Endodermal cell (in vitro differentiated cells): ENCODE results near the gene TACR1. TPM values are rescaled to one million over a fixed set of nuclear protein-coding genes. Genes with fewer than 3 reads are reported as not detected.

Experiments
- DNase-seq: peaks from one replicate; pipeline ENCODE4 v3.0.0-alpha.2; 2017
- H3K27ac ChIP-seq: 2 replicates; pipeline ENCODE4 v1.5.1; 2013; ENCODE audit warnings: mild to moderate bottlenecking, low read depth, low read length, moderate library complexity
- H3K27me3 ChIP-seq: 2 replicates; pipeline ENCODE4 v1.6.1; 2013; ENCODE audit warnings: mild to moderate bottlenecking, low read length, moderate library complexity; ENCODE audit not compliant: insufficient read depth, control insufficient read depth, poor library complexity, severe bottlenecking
- H3K36me3 ChIP-seq: 2 replicates; pipeline ENCODE4 v1.7.0; 2013; ENCODE audit warnings: mild to moderate bottlenecking, low read length, moderate library complexity; ENCODE audit not compliant: control insufficient read depth, insufficient read depth
- H3K4me1 ChIP-seq: one replicate; pipeline ENCODE4 v1.7.0; 2013; ENCODE audit warnings: low read length; ENCODE audit not compliant: control insufficient read depth, insufficient read depth
- H3K4me3 ChIP-seq: 2 replicates; pipeline ENCODE4 v1.5.1; 2013; ENCODE audit warnings: mild to moderate bottlenecking, low read length, moderate library complexity
- H3K9ac ChIP-seq: 2 replicates; pipeline ENCODE4 v1.6.1; 2013; ENCODE audit warnings: mild to moderate bottlenecking, low read length, moderate library complexity; ENCODE audit not compliant: poor library complexity, severe bottlenecking; ENCODE audit errors: extremely low read depth
- H3K9me3 ChIP-seq: 2 replicates; pipeline ENCODE4 v1.6.1; 2013; ENCODE audit warnings: mild to moderate bottlenecking, low read length, moderate library complexity; ENCODE audit not compliant: control insufficient read depth
- H3K27ac Mint-ChIP-seq: 2 replicates; pipeline ENCODE4 v1.8.0; 2020; ENCODE audit warnings: mixed read lengths
- H3K27me3 Mint-ChIP-seq: 2 replicates; pipeline ENCODE4 v1.8.0; 2021; ENCODE audit warnings: mild to moderate bottlenecking, mixed read lengths; ENCODE audit not compliant: insufficient read depth
- H3K36me3 Mint-ChIP-seq: 2 replicates; pipeline ENCODE4 v1.8.0; 2020; ENCODE audit warnings: low read depth, mixed read lengths
- H3K4me1 Mint-ChIP-seq: 2 replicates; pipeline ENCODE4 v1.8.0; 2020; ENCODE audit warnings: mixed read lengths
- H3K4me3 Mint-ChIP-seq: 2 replicates; pipeline ENCODE4 v1.8.0; 2020; ENCODE audit warnings: mild to moderate bottlenecking, moderate library complexity, mixed read lengths
- H3K9me3 Mint-ChIP-seq: 2 replicates; pipeline ENCODE4 v1.8.0; 2020; ENCODE audit warnings: mild to moderate bottlenecking, mixed read lengths
- WGBS, 2 experiments: methylation state at CpG; one replicate each; pipeline versions ENCODE4 v1.1.5 to v1.1.7; 2013; ENCODE audit warnings: missing lambda C conversion rate in 2 of 2, mixed read lengths in 1 of 2; ENCODE audit not compliant: insufficient coverage in 1 of 2, insufficient read length in 1 of 2; 5-methylcytosine and 5-hydroxymethylcytosine counted together
- microRNA-seq: library from miRNA; unstranded; fragments of <30 nt; microRNA quantifications from one replicate; pipeline ENCODE4 v1.2.0, GENCODE V29; 2020; ENCODE audit warnings: borderline microRNAs expressed
- total RNA-seq, 2 donors: library from RNA; stranded (reverse); fragmentation: NEBNext Ultra II Directional in 1 of 2; extraction: Animal tissue kit (Norgen Biotek cat#: 25700) in 1 of 2; gene quantifications; 2 replicates in 1 of 2; 3 replicates in 1 of 2; pipeline ENCODE4 v1.2.1, GENCODE V29; 2021
- TF ChIP-seq, protein P1 (sequence below): fragments of 200-600 bp; sonication (generic); conservative IDR thresholded peaks from 2 replicates; pipeline ENCODE4 v1.5.0; 2021; ENCODE audit warnings: antibody characterized with exemption, mild to moderate bottlenecking

The TACR1 gene
- total RNA-seq, 2 donors from 2014 or later, result 0.09 to 0.69 TPM

DNA sequence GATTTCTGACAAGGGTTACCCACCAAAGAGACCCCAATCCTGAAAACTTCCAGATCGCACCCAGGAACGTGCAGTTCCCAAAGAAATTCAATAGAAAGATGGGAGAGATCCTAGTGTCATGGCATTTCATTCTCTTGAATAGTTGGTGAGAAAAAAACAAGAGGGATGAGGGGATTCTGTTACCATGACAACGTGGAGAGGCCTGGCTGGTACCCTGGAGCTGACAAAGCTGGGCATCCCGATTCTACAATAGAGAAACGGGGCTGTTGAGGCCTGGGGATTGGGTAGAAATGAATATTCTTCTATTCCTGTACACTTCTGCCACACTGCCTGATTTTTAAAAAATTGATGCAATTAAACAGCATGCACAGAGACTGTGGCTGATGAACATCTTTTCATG is 199.9 kb downstream of the TACR1 start:
- Histone ChIP-seq H3K27me3 (no peaks in the 10 kb centered on the region), H3K9ac (no peak overlapping the region), H3K36me3 (no peaks in the 10 kb centered on the region), H3K4me1 (no peaks in the 10 kb centered on the region), H3K4me3 (no peak overlapping the region), H3K27ac (no peak overlapping the region), H3K9me3 (peaks cover 8% of the 10 kb centered on the region)
- Mint-ChIP-seq H3K27ac (no peak overlapping the region), H3K4me3 (no peak overlapping the region), H3K9me3 (no peaks in the 10 kb centered on the region), H3K27me3 (no peaks in the 10 kb centered on the region), H3K36me3 (no peaks in the 10 kb centered on the region), H3K4me1 (peaks cover 3% of the 10 kb centered on the region)
- WGBS, 2 experiments, result 84 to 92% methylated on average over 3 to 4 of the region's 5 CpGs
- TF ChIP-seq, protein P1, sequence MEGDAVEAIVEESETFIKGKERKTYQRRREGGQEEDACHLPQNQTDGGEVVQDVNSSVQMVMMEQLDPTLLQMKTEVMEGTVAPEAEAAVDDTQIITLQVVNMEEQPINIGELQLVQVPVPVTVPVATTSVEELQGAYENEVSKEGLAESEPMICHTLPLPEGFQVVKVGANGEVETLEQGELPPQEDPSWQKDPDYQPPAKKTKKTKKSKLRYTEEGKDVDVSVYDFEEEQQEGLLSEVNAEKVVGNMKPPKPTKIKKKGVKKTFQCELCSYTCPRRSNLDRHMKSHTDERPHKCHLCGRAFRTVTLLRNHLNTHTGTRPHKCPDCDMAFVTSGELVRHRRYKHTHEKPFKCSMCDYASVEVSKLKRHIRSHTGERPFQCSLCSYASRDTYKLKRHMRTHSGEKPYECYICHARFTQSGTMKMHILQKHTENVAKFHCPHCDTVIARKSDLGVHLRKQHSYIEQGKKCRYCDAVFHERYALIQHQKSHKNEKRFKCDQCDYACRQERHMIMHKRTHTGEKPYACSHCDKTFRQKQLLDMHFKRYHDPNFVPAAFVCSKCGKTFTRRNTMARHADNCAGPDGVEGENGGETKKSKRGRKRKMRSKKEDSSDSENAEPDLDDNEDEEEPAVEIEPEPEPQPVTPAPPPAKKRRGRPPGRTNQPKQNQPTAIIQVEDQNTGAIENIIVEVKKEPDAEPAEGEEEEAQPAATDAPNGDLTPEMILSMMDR, result no peak
- DNase-seq, result no peak

Small RNA genes within 50 kb of the gene (microRNA-seq; reads per million reads assigned to microRNA genes)
- gene MIR5000, result not detected

Other genes starting within 250 kb of the TACR1 start
- 10 to 100 TPM; 38.4 to 40.9 TPM for gene POLE4, start 240.9 kb downstream of the TACR1 start, total RNA-seq